SU-DHL-6 (cell line): ENCODE measurements around the gene DHFR2.

Experiments
- EZH2phosphoT487 ChIP-seq: fragments of 200-600 bp; sonication (generic), shearing (Covaris generic); conservative IDR thresholded peaks from 2 replicates; pipeline ENCODE4 v1.6.1; 2018; ENCODE audit warnings: mild to moderate bottlenecking, antibody characterized with exemption, low read length, moderate library complexity, mixed read lengths
- TF ChIP-seq, protein P1 (sequence below): fragments of 200-600 bp; sonication (generic); IDR thresholded peaks from one replicate; pipeline ENCODE4 v1.5.1; 2017; ENCODE audit warnings: antibody characterized with exemption, mild to moderate bottlenecking, low read length, moderate library complexity; ENCODE audit not compliant: insufficient read depth, poor library complexity, severe bottlenecking

DNA sequence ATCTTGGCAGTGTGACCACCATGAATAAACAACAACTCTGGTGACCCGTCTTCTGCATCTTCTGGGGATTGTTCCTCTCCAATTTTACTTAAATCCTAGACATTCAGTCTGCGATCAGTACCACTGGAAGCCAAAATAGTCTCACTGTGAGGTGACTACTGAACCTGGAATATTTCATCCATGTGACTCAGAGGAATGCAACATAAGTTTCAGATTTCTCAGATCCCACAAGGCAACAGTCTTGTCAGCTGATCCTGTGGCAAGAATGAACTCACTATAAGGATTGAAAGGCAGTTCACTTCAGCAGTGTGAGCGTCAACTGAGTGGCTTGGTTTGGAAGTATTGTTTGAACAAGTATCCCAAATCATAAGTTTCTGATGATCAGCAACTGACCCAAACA, 13.3 kb upstream of the DHFR2 start:
- TF ChIP-seq, protein P1, sequence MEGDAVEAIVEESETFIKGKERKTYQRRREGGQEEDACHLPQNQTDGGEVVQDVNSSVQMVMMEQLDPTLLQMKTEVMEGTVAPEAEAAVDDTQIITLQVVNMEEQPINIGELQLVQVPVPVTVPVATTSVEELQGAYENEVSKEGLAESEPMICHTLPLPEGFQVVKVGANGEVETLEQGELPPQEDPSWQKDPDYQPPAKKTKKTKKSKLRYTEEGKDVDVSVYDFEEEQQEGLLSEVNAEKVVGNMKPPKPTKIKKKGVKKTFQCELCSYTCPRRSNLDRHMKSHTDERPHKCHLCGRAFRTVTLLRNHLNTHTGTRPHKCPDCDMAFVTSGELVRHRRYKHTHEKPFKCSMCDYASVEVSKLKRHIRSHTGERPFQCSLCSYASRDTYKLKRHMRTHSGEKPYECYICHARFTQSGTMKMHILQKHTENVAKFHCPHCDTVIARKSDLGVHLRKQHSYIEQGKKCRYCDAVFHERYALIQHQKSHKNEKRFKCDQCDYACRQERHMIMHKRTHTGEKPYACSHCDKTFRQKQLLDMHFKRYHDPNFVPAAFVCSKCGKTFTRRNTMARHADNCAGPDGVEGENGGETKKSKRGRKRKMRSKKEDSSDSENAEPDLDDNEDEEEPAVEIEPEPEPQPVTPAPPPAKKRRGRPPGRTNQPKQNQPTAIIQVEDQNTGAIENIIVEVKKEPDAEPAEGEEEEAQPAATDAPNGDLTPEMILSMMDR: no peak
- no peak for TF ChIP-seq EZH2phosphoT487
